H1 (cell line): ENCODE results near the gene PCDHGB3. TPM values are rescaled to one million over a fixed set of nuclear protein-coding genes. Genes with fewer than 3 reads are reported as not detected.

Experiments
- YY1 ChIP-seq: IDR thresholded peaks from 2 replicates; pipeline ENCODE4 v1.6.1; 2011; ENCODE audit warnings: low read depth, mild to moderate bottlenecking, low read length
- polyA plus RNA-seq, 7 experiments: library from polyadenylated mRNA; depleted of rRNA in 3 of 7; stranded (reverse) in 5 of 7; unstranded in 2 of 7; fragments of >200 nt in 5 of 7; fragments of 200-250 nt in 2 of 7; gene quantifications; 1 replicate in 5 of 7; 2 replicates in 1 of 7; 4 replicates in 1 of 7; pipeline versions ENCODE4 v1.2.1 to v1.2.3, GENCODE V29; 2011 to 2013; ENCODE audit warnings: missing spikeins in 2 of 7, mixed read lengths in 2 of 7
- total RNA-seq: library from RNA; stranded (reverse); fragmentation: NEBNext Ultra II Directional; extraction: Animal tissue kit (Norgen Biotek cat#: 25700); gene quantifications from 2 replicates; pipeline ENCODE4 v1.2.1, GENCODE V29; 2021
- TF ChIP-seq, protein P1 (sequence below), 3 experiments: IDR thresholded peaks; 1 replicate in 2 of 3; 2 replicates in 1 of 3; pipeline versions ENCODE4 v1.5.1 to v1.6.1; 2011; ENCODE audit warnings: low read length in 3 of 3, mild to moderate bottlenecking in 3 of 3, inconsistent platforms in 2 of 3, low read depth in 1 of 3, moderate library complexity in 1 of 3; ENCODE audit not compliant: insufficient read depth in 1 of 3; ENCODE audit errors: control extremely low read depth in 1 of 3

PCDHGB3 gene
- total and polyA plus RNA-seq, 2 of the 8 experiments (the other 6 are each of a cell fraction or from before 2014, with no cell fraction given): 1.6 to 1.9 TPM

DNA sequence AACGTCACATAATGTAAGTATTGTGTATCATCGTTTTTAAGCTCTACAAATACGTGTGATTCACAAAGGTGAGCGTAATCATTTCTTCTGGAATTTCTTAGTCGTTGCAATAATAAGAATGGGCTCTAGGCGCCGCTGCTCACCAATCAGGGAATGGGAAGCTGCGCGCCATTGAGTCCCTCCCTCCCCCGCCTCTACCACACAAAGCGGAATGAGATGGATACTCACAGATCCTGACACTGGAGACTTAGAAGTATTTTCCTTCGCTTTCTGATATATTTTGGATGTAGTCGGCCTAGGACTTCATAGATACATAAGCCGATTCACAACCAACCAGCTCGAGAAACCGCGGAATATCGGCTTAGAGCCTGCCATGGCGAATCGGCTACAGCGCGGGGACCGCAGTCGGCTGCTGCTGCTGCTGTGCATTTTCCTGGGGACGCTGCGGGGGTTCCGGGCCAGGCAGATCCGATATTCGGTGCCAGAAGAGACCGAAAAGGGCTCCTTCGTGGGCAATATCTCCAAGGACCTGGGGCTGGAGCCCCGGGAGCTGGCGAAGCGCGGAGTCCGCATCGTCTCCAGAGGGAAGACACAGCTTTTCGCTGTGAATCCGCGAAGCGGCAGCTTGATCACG, 50.9 kb downstream of the PCDHGB3 start, which contains the start of gene PCDHGA11 (continued):
- TF ChIP-seq, protein P1, sequence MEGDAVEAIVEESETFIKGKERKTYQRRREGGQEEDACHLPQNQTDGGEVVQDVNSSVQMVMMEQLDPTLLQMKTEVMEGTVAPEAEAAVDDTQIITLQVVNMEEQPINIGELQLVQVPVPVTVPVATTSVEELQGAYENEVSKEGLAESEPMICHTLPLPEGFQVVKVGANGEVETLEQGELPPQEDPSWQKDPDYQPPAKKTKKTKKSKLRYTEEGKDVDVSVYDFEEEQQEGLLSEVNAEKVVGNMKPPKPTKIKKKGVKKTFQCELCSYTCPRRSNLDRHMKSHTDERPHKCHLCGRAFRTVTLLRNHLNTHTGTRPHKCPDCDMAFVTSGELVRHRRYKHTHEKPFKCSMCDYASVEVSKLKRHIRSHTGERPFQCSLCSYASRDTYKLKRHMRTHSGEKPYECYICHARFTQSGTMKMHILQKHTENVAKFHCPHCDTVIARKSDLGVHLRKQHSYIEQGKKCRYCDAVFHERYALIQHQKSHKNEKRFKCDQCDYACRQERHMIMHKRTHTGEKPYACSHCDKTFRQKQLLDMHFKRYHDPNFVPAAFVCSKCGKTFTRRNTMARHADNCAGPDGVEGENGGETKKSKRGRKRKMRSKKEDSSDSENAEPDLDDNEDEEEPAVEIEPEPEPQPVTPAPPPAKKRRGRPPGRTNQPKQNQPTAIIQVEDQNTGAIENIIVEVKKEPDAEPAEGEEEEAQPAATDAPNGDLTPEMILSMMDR (IDR thresholded peaks at IDR 0.05; ENCODE audit: control extremely low read depth in 1 of 3, insufficient read depth in 1 of 3, low read depth in 1 of 3, low read length in 3 of 3): peak; percentile 59 to 77 (median 75)
- TF ChIP-seq YY1: peak; percentile 58; the same call in 1 of the 2 replicates
